Sciatic nerve (tissue), 2 donors: ENCODE data around the gene TMOD4. TPM values are rescaled to one million over a fixed set of nuclear protein-coding genes. Genes with fewer than 3 reads are reported as not detected.
A peak's percentile ranks its signal among the peaks of the same experiment; 100 is the strongest.
"Not testable (repeated sequence)": the region's sequence is repeated elsewhere in the genome, so short reads cannot be mapped to it uniquely, and the experiment has no call there.

Source experiments
- ATAC-seq: fragments of 200-7000 bp; cut with Tn5 transposase; one replicate; pipeline ENCODE4 v1.9.1; 2020; ENCODE audit warnings: mild to moderate bottlenecking, moderate library complexity
- DNase-seq: peaks from one replicate; pipeline ENCODE4 v3.0.0-alpha.2; 2020; ENCODE audit warnings: low spot score
- intact Hi-C: fragments of 100-400 bp; cut with DNase I; formaldehyde crosslinking; loops from one replicate; pipeline ENCODE4 v1.14.2; 2022
- total RNA-seq: library from RNA; stranded (reverse); fragmentation: NEBNext Ultra II Directional; extraction: Animal tissue kit (Norgen Biotek cat#: 25700); gene quantifications from one replicate; pipeline ENCODE4 v1.2.1, GENCODE V29; 2021
- donor health status: DM: no; HTN: no; CAD: no.
- donor health status: DM: no; HTN: no; CAD: no.

Gene TMOD4
- 0.76 TPM for total RNA-seq

GRCh38 chr1:151175863-151176262 lies at the start of gene TMOD4:
Gene TMOD4 (minus strand): TSS chr1:151175981. CDS start chr1:151174875, 1,106 bp downstream.
- intact Hi-C loops = no loop called here
- DNase-seq (no peak), ATAC-seq (peak; percentile 33)

GRCh38 chr1:151222130-151222529 lies 46.3 kb upstream of the TMOD4 start:
- ATAC-seq (no peak), DNase-seq (no peak)
- intact Hi-C loops = no loop called here

GRCh38 chr1:151221616-151222015 lies 45.8 kb upstream of the TMOD4 start:
- intact Hi-C loops = no loop called here
- ATAC-seq (no peak), DNase-seq (no peak)

GRCh38 chr1:151213560-151213959 lies 37.8 kb upstream of the TMOD4 start:
- DNase-seq = no peak
- intact Hi-C loops = no loop called here
- no peak for ATAC-seq

- DNase-seq = no peak
- intact Hi-C loops = no loop called here
- ATAC-seq = no peak
Measured at GRCh38 chr1:151211972-151212705, 36.4 kb upstream of the TMOD4 start.

GRCh38 chr1:151210830-151211229 lies 35.0 kb upstream of the TMOD4 start:
- intact Hi-C loops = no loop called here
- DNase-seq = no peak

GRCh38 chr1:151205381-151205965 lies 29.7 kb upstream of the TMOD4 start:
- DNase-seq, ATAC-seq, intact Hi-C loops: not testable (repeated sequence)

More at GRCh38 chr1:151210830-151211229, 35.0 kb upstream of the TMOD4 start:
- no peak for ATAC-seq

- no peak for DNase-seq
- intact Hi-C loops = loop anchor here (5.0 kb wide), 1 partner anchor 52 kb away; the partner anchor contains the start of gene PSMD4
- no peak for ATAC-seq
Measured at GRCh38 chr1:151199873-151200581, 24.2 kb upstream of the TMOD4 start.

- DNase-seq = peak; percentile 100
- intact Hi-C loops = loop anchor here (5.0 kb wide), 1 partner anchor 54 kb away; the partner anchor contains the start of gene PSMD4
- peak; percentile 98 for ATAC-seq
Measured at GRCh38 chr1:151198254-151199127, 22.7 kb upstream of the TMOD4 start, which contains the start of gene PIP5K1A. Gene PIP5K1A (plus strand): TSS chr1:151198552. CDS start chr1:151198997, 445 bp downstream.

GRCh38 chr1:151197863-151198253 lies 22.1 kb upstream of the TMOD4 start:
- no peak for DNase-seq
- intact Hi-C loops = loop anchor here (5.0 kb wide), 1 partner anchor 54 kb away; the partner anchor contains the start of gene PSMD4
- no peak for ATAC-seq

GRCh38 chr1:151196292-151196800 lies 20.6 kb upstream of the TMOD4 start:
- peak; percentile 79 for DNase-seq
- peak; percentile 32 for ATAC-seq
- intact Hi-C loops = loop anchor here (5.0 kb wide), 1 partner anchor 56 kb away; the partner anchor contains the start of gene PSMD4

- ATAC-seq, DNase-seq: not testable (repeated sequence)
- intact Hi-C loops = loop anchor here (5.0 kb wide), 1 partner anchor 57 kb away; the partner anchor contains the start of gene PSMD4
Measured at GRCh38 chr1:151194894-151195594, 19.3 kb upstream of the TMOD4 start.

- intact Hi-C loops = no loop called here
- ATAC-seq (no peak), DNase-seq (no peak)
Measured at GRCh38 chr1:151193856-151194255, 18.1 kb upstream of the TMOD4 start.

- ATAC-seq = no peak
- no peak for DNase-seq
- intact Hi-C loops = no loop called here
Measured at GRCh38 chr1:151193304-151193703, 17.5 kb upstream of the TMOD4 start.

GRCh38 chr1:151192047-151192446 lies 16.3 kb upstream of the TMOD4 start:
- DNase-seq (no peak), ATAC-seq (no peak)
- intact Hi-C loops = no loop called here

- peak; percentile 98 for ATAC-seq
- intact Hi-C loops = no loop called here
- DNase-seq = peak; percentile 88
Measured at GRCh38 chr1:151189637-151190445, 14.1 kb upstream of the TMOD4 start, which contains the start of gene VPS72. Gene VPS72 (minus strand): TSS chr1:151190197. CDS start chr1:151190121, 76 bp downstream.

- intact Hi-C loops, ATAC-seq, DNase-seq: not testable (repeated sequence)
Measured at GRCh38 chr1:151188667-151189066, 12.9 kb upstream of the TMOD4 start.
